ENCODE results near the gene CGNL1.

The CGNL1 gene

DNA sequence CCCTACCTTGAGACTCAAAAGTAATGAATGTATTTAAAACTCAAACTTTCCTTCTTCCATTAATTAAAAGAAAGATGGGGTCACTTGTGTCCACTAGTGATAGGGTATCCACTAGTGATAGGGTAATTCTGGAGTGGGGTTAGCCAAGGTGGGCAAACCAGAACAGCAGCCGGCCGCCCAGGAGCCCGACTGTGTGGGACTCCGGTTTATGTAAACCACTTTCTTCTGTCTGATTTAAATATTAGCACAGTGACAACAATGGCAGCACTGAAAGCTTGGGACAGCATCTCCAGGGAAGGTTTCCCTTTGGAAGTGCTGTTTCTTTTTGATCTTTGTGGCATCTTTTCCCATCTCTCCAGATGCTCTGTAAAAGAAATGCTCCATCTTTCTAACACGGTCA is 216.1 kb downstream of the CGNL1 start:
- CTCF ChIA-PET, result no interaction called here
- TF ChIP-seq ZNF335 (tag by site-specific recombination; conservative IDR thresholded peaks at IDR 0.05) (peak; percentile 18; the same call in 1 of the 2 replicates), ZNF292 (tag by site-specific recombination; IDR thresholded peaks at IDR 0.05; ENCODE audit: borderline replicate concordance, low read depth) (no peak)
- H3K4me3 ChIP-seq (ENCODE audit: low read depth, low read length), result no peak overlapping the region
- H3K9me3 ChIP-seq (ENCODE audit: control insufficient read depth, insufficient read depth, low read depth, low read length), result no peaks in the 10 kb centered on the region
- no peak overlapping the region for H3K27ac ChIP-seq (ENCODE audit: extremely low read depth, low read depth, low read length)
- no peaks in the 10 kb centered on the region for H3K36me3 ChIP-seq (ENCODE audit: control insufficient read depth in 2 of 2, insufficient read depth in 1 of 2, low read length in 2 of 2)
- POLR2A ChIA-PET, result no interaction called here
- no peaks in the 10 kb centered on the region for H3K4me1 ChIP-seq (ENCODE audit: control insufficient read depth, insufficient read depth, low read length)

DNA sequence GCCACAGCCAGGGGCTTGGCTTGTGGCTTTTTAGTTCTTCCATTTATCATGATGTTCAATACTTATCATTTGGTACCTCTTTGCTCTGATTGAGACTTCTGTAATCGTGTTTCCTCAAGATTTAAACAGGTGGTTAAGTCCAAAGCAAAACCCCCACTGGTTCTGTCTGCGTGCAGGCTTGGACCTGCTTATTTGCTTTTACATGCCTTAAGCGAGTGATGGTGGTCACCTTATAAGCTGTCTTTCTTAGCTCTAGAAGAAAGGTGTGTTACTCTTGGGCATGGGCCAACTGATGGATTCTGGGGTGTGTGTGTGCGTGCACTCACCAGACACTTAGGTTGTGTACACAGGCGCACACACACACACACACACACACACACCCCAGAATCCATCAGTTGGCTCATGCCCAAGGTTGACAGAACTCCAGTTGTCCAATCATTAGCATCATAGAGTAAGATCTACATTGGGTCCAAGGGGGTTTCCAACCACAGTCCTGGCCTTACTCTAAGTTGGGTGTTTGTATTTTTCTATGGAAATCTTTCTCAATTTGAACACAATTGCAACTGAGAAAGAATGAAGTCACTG is 216.6 kb downstream of the CGNL1 start:
- Histone ChIP-seq H3K9me3 (ENCODE audit: control insufficient read depth, insufficient read depth, low read depth, low read length) (no peaks in the 10 kb centered on the region), H3K27ac (ENCODE audit: extremely low read depth, low read depth, low read length) (no peak overlapping the region), H3K4me1 (ENCODE audit: control insufficient read depth, insufficient read depth, low read length) (no peaks in the 10 kb centered on the region), H3K36me3 (ENCODE audit: control insufficient read depth in 2 of 2, insufficient read depth in 1 of 2, low read length in 2 of 2) (no peaks in the 10 kb centered on the region), H3K4me3 (ENCODE audit: low read depth, low read length) (no peak overlapping the region)
- POLR2A ChIA-PET, result no interaction called here
- CTCF ChIA-PET, result interaction anchor here (0.6 kb wide), 1 partner anchor 628 kb away, joined by 3 read pairs; no protein-coding TSS in a partner anchor
- TF ChIP-seq ZNF530 (tag by site-specific recombination; IDR thresholded peaks at IDR 0.05; ENCODE audit: low read depth), result no peak
- TF ChIP-seq ZNF10 (tag by site-specific recombination; IDR thresholded peaks at IDR 0.05), result no peak
- TF ChIP-seq GLIS2 (tag by site-specific recombination; IDR thresholded peaks at IDR 0.05), result no peak
- no peak for TF ChIP-seq KLF10 (tag by site-specific recombination; IDR thresholded peaks at IDR 0.05)
- no peak for TF ChIP-seq ZNF274 (IDR thresholded peaks at IDR 0.05; ENCODE audit: low read length)
- TF ChIP-seq ZNF274 (tag by site-specific recombination; IDR thresholded peaks at IDR 0.05; ENCODE audit: borderline replicate concordance), result no peak
- TF ChIP-seq, protein P1, sequence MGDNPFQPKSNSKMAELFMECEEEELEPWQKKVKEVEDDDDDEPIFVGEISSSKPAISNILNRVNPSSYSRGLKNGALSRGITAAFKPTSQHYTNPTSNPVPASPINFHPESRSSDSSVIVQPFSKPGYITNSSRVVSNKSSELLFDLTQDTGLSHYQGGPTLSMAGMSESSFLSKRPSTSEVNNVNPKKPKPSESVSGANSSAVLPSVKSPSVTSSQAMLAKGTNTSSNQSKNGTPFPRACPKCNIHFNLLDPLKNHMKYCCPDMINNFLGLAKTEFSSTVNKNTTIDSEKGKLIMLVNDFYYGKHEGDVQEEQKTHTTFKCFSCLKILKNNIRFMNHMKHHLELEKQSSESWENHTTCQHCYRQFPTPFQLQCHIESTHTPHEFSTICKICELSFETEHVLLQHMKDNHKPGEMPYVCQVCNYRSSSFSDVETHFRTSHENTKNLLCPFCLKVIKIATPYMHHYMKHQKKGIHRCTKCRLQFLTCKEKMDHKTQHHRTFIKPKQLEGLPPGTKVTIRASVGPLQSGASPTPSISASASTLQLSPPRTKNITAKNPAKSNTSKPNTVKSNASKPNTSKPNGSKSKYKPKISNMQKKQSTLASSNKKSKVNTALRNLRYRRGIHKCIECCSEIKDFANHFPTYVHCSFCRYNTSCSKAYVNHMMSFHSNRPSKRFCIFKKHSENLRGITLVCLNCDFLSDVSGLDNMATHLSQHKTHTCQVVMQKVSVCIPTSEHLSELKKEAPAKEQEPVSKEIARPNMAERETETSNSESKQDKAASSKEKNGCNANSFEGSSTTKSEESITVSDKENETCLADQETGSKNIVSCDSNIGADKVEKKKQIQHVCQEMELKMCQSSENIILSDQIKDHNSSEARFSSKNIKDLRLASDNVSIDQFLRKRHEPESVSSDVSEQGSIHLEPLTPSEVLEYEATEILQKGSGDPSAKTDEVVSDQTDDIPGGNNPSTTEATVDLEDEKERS (tag by site-specific recombination; IDR thresholded peaks at IDR 0.05), result no peak
- TF ChIP-seq, protein P2, sequence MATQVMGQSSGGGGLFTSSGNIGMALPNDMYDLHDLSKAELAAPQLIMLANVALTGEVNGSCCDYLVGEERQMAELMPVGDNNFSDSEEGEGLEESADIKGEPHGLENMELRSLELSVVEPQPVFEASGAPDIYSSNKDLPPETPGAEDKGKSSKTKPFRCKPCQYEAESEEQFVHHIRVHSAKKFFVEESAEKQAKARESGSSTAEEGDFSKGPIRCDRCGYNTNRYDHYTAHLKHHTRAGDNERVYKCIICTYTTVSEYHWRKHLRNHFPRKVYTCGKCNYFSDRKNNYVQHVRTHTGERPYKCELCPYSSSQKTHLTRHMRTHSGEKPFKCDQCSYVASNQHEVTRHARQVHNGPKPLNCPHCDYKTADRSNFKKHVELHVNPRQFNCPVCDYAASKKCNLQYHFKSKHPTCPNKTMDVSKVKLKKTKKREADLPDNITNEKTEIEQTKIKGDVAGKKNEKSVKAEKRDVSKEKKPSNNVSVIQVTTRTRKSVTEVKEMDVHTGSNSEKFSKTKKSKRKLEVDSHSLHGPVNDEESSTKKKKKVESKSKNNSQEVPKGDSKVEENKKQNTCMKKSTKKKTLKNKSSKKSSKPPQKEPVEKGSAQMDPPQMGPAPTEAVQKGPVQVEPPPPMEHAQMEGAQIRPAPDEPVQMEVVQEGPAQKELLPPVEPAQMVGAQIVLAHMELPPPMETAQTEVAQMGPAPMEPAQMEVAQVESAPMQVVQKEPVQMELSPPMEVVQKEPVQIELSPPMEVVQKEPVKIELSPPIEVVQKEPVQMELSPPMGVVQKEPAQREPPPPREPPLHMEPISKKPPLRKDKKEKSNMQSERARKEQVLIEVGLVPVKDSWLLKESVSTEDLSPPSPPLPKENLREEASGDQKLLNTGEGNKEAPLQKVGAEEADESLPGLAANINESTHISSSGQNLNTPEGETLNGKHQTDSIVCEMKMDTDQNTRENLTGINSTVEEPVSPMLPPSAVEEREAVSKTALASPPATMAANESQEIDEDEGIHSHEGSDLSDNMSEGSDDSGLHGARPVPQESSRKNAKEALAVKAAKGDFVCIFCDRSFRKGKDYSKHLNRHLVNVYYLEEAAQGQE (tag by site-specific recombination; IDR thresholded peaks at IDR 0.05), result no peak
- TF ChIP-seq KLF16 (tag by site-specific recombination; IDR thresholded peaks at IDR 0.05), result no peak
- TF ChIP-seq ZNF211 (tag by site-specific recombination; IDR thresholded peaks at IDR 0.05; ENCODE audit: low read depth), result no peak

DNA sequence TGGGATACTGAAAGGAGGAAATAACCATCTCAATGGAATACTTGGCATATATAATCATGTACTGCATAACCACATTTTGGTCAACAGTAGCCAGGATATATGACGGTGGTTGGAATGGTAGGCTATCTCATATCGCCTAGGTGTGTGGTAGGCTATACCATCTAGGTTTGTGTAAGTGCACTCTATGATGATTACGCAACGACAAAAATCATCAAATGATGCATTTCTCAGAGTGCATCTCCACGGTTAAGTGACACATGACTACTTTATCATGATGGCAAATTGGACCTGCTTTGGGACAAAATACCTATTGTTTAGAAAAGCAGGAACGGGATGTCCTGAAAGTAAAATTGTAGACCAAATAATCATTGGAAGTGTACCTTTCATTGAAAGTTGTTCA is 218.2 kb downstream of the CGNL1 start:
- no peaks in the 10 kb centered on the region for H3K4me1 ChIP-seq (ENCODE audit: control insufficient read depth, insufficient read depth, low read length)
- no peaks in the 10 kb centered on the region for H3K36me3 ChIP-seq (ENCODE audit: control insufficient read depth in 2 of 2, insufficient read depth in 1 of 2, low read length in 2 of 2)
- H3K27ac ChIP-seq (ENCODE audit: extremely low read depth, low read depth, low read length), result no peak overlapping the region
- H3K9me3 ChIP-seq (ENCODE audit: control insufficient read depth, insufficient read depth, low read depth, low read length), result no peaks in the 10 kb centered on the region
- POLR2A ChIA-PET, result interaction anchor here (1.6 kb wide), 1 partner anchor 112 kb away, joined by 3 read pairs; the partner anchor contains the start of gene POLR2M
- H3K4me3 ChIP-seq (ENCODE audit: low read depth, low read length), result no peak overlapping the region
- CTCF ChIA-PET, result interaction anchor here (0.7 to 1.4 kb wide), 2 partner anchors 34 to 357 kb away, joined by 3 read pairs; no protein-coding TSS in a partner anchor
- no peak for TF ChIP-seq SALL2 (tag by site-specific recombination; IDR thresholded peaks at IDR 0.05; ENCODE audit: borderline replicate concordance)
- TF ChIP-seq, protein P3, sequence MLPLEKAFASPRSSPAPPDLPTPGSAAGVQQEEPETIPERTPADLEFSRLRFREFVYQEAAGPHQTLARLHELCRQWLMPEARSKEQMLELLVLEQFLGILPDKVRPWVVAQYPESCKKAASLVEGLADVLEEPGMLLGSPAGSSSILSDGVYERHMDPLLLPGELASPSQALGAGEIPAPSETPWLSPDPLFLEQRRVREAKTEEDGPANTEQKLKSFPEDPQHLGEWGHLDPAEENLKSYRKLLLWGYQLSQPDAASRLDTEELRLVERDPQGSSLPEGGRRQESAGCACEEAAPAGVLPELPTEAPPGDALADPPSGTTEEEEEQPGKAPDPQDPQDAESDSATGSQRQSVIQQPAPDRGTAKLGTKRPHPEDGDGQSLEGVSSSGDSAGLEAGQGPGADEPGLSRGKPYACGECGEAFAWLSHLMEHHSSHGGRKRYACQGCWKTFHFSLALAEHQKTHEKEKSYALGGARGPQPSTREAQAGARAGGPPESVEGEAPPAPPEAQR (tag by site-specific recombination; IDR thresholded peaks at IDR 0.05), result no peak
- no peak for TF ChIP-seq KLF16 (tag by site-specific recombination; IDR thresholded peaks at IDR 0.05)
- TF ChIP-seq, protein P4, sequence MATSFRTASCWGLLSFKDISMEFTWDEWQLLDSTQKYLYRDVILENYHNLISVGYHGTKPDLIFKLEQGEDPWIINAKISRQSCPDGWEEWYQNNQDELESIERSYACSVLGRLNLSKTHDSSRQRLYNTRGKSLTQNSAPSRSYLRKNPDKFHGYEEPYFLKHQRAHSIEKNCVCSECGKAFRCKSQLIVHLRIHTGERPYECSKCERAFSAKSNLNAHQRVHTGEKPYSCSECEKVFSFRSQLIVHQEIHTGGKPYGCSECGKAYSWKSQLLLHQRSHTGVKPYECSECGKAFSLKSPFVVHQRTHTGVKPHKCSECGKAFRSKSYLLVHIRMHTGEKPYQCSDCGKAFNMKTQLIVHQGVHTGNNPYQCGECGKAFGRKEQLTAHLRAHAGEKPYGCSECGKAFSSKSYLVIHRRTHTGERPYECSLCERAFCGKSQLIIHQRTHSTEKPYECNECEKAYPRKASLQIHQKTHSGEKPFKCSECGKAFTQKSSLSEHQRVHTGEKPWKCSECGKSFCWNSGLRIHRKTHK (tag by site-specific recombination; IDR thresholded peaks at IDR 0.05), result no peak
- TF ChIP-seq ZNF549 (tag by site-specific recombination; IDR thresholded peaks at IDR 0.05), result no peak
- TF ChIP-seq ZNF621 (tag by site-specific recombination; IDR thresholded peaks at IDR 0.05), result no peak
- no peak for TF ChIP-seq ZEB2 (tag by site-specific recombination; IDR thresholded peaks at IDR 0.05)
- no peak for TF ChIP-seq PRDM1 (tag by site-specific recombination; IDR thresholded peaks at IDR 0.05)
- no peak for TF ChIP-seq ZNF146 (tag by site-specific recombination; IDR thresholded peaks at IDR 0.05)
- TF ChIP-seq, protein P5, sequence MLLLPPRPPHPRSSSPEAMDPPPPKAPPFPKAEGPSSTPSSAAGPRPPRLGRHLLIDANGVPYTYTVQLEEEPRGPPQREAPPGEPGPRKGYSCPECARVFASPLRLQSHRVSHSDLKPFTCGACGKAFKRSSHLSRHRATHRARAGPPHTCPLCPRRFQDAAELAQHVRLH (tag by site-specific recombination; IDR thresholded peaks at IDR 0.05), result no peak
